Esophagus squamous epithelium (tissue), 4 donors: ENCODE results near the gene GPC5.

ENCODE experiments used
- POLR2A ChIP-seq, 4 donors: fragments of 450-650 bp; IDR thresholded peaks; one replicate each; pipeline ENCODE4 v1.6.1; 2017; ENCODE audit warnings: antibody characterized with exemption in 4 of 4, mild to moderate bottlenecking in 4 of 4, moderate library complexity in 3 of 4
- TF ChIP-seq, protein P1 (sequence below), 6 experiments: fragments of 450-650 bp in 4 of 6; fragments of 200-600 bp in 2 of 6; sonication (generic) in 2 of 6; IDR thresholded peaks; one replicate each; pipeline ENCODE4 v1.5.1; 2016 to 2019; ENCODE audit warnings: antibody characterized with exemption in 6 of 6, mild to moderate bottlenecking in 4 of 6, moderate library complexity in 4 of 6

DNA sequence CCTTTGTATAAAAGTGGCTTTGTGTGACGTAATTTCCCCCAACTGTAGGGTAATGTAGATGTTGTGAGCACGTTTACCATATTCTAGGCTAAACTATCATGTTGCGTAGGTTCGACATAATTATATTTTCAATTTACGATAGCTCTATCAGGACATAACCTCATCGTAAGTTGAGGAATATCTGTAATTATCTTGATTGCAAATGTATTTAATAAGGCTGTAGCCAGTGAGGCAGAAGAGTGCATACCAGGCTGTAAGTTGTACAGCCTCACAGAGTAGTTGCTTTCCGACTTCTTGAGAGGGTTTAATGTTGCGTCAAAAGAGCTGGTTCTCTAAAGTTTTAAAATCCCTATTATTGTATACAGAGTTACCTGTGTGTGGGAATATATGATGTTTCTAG, 988.8 kb downstream of the GPC5 start:
- TF ChIP-seq, protein P1, sequence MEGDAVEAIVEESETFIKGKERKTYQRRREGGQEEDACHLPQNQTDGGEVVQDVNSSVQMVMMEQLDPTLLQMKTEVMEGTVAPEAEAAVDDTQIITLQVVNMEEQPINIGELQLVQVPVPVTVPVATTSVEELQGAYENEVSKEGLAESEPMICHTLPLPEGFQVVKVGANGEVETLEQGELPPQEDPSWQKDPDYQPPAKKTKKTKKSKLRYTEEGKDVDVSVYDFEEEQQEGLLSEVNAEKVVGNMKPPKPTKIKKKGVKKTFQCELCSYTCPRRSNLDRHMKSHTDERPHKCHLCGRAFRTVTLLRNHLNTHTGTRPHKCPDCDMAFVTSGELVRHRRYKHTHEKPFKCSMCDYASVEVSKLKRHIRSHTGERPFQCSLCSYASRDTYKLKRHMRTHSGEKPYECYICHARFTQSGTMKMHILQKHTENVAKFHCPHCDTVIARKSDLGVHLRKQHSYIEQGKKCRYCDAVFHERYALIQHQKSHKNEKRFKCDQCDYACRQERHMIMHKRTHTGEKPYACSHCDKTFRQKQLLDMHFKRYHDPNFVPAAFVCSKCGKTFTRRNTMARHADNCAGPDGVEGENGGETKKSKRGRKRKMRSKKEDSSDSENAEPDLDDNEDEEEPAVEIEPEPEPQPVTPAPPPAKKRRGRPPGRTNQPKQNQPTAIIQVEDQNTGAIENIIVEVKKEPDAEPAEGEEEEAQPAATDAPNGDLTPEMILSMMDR (IDR thresholded peaks at IDR 0.05): no peak
- TF ChIP-seq POLR2A (IDR thresholded peaks at IDR 0.05): no peak
